ENCODE measurements around the gene PHYKPL.

PHYKPL gene

GRCh38 chr5:178214160-178214803, 18.3 kb downstream of the PHYKPL start:
- peaks cover 89% of the 10 kb centered on the region for H3K36me3 ChIP-seq (ENCODE audit: insufficient read depth, low read length)
- peaks cover 18% of the 10 kb centered on the region for H3K4me1 ChIP-seq (ENCODE audit: insufficient read depth, low read length, severe bottlenecking)
- H3K9me3 ChIP-seq (ENCODE audit: low read length), result no peaks in the 10 kb centered on the region
- H3K27me3 ChIP-seq (ENCODE audit: insufficient read depth, low read length), result no peaks in the 10 kb centered on the region
- H3F3A ChIP-seq (ENCODE audit: insufficient read depth, low read length), result 0 out of 2 replicates have a peak, but pooled peaks cover 10% of the 10 kb centered on the region
- H3K4me2 ChIP-seq (ENCODE audit: low read length), result no peak overlapping the region
- no peak overlapping the region for H3K9ac ChIP-seq (ENCODE audit: low read length)
- H3K4me3 ChIP-seq (ENCODE audit: low read depth, low read length, poor library complexity, severe bottlenecking), result no peak overlapping the region
- H4K20me1 ChIP-seq (ENCODE audit: insufficient read depth, low read length), result no peaks in the 10 kb centered on the region
- H2AFZ ChIP-seq (ENCODE audit: low read length), result no peak overlapping the region
- H3K9me2 ChIP-seq (ENCODE audit: low read depth, low read length), result no peaks in the 10 kb centered on the region
- no peak for TF ChIP-seq CTCF (IDR thresholded peaks at IDR 0.05; ENCODE audit: low read length)
- no peak for TF ChIP-seq EZH2 (IDR thresholded peaks at IDR 0.05; ENCODE audit: borderline replicate concordance, low read length)
- H3K79me2 ChIP-seq (ENCODE audit: insufficient read depth, low read length), result no peaks in the 10 kb centered on the region
- H3K27ac ChIP-seq (ENCODE audit: low read depth, low read length, poor library complexity, severe bottlenecking), result peak overlapping the region; percentile 53

GRCh38 chr5:178213748-178214151, 18.9 kb downstream of the PHYKPL start:
- 0 out of 2 replicates have a peak, but pooled peaks cover 10% of the 10 kb centered on the region for H3F3A ChIP-seq (ENCODE audit: insufficient read depth, low read length)
- H3K27ac ChIP-seq (ENCODE audit: low read depth, low read length, poor library complexity, severe bottlenecking), result peak overlapping the region; percentile 53
- no peaks in the 10 kb centered on the region for H3K27me3 ChIP-seq (ENCODE audit: insufficient read depth, low read length)
- H3K9me3 ChIP-seq (ENCODE audit: low read length), result no peaks in the 10 kb centered on the region
- no peaks in the 10 kb centered on the region for H4K20me1 ChIP-seq (ENCODE audit: insufficient read depth, low read length)
- H3K9ac ChIP-seq (ENCODE audit: low read length), result no peak overlapping the region
- H3K79me2 ChIP-seq (ENCODE audit: insufficient read depth, low read length), result no peaks in the 10 kb centered on the region
- no peak overlapping the region for H3K4me3 ChIP-seq (ENCODE audit: low read depth, low read length, poor library complexity, severe bottlenecking)
- peaks cover 93% of the 10 kb centered on the region for H3K36me3 ChIP-seq (ENCODE audit: insufficient read depth, low read length)
- H3K4me2 ChIP-seq (ENCODE audit: low read length), result no peak overlapping the region
- peaks cover 21% of the 10 kb centered on the region for H3K4me1 ChIP-seq (ENCODE audit: insufficient read depth, low read length, severe bottlenecking)
- TF ChIP-seq CTCF (IDR thresholded peaks at IDR 0.05; ENCODE audit: low read length) (no peak), EZH2 (IDR thresholded peaks at IDR 0.05; ENCODE audit: borderline replicate concordance, low read length) (no peak)
- no peaks in the 10 kb centered on the region for H3K9me2 ChIP-seq (ENCODE audit: low read depth, low read length)
- no peak overlapping the region for H2AFZ ChIP-seq (ENCODE audit: low read length)

- no peaks in the 10 kb centered on the region for H4K20me1 ChIP-seq (ENCODE audit: insufficient read depth, low read length)
- H3K4me2 ChIP-seq (ENCODE audit: low read length), result no peak overlapping the region
- H3K4me3 ChIP-seq (ENCODE audit: low read depth, low read length, poor library complexity, severe bottlenecking), result no peak overlapping the region
- H2AFZ ChIP-seq (ENCODE audit: low read length), result no peak overlapping the region
- H3K9me3 ChIP-seq (ENCODE audit: low read length), result no peaks in the 10 kb centered on the region
- 0 out of 2 replicates have a peak, but pooled peaks cover 10% of the 10 kb centered on the region for H3F3A ChIP-seq (ENCODE audit: insufficient read depth, low read length)
- no peaks in the 10 kb centered on the region for H3K27me3 ChIP-seq (ENCODE audit: insufficient read depth, low read length)
- no peak for TF ChIP-seq EZH2 (IDR thresholded peaks at IDR 0.05; ENCODE audit: borderline replicate concordance, low read length)
- no peak for TF ChIP-seq CTCF (IDR thresholded peaks at IDR 0.05; ENCODE audit: low read length)
- no peak overlapping the region for H3K9ac ChIP-seq (ENCODE audit: low read length)
- peaks cover 93% of the 10 kb centered on the region for H3K36me3 ChIP-seq (ENCODE audit: insufficient read depth, low read length)
- H3K27ac ChIP-seq (ENCODE audit: low read depth, low read length, poor library complexity, severe bottlenecking), result peak overlapping the region; percentile 53
- H3K4me1 ChIP-seq (ENCODE audit: insufficient read depth, low read length, severe bottlenecking), result peaks cover 26% of the 10 kb centered on the region
- peaks cover 5% of the 10 kb centered on the region; the same call in 1 of the 2 replicates for H3K79me2 ChIP-seq (ENCODE audit: insufficient read depth, low read length)
- no peaks in the 10 kb centered on the region for H3K9me2 ChIP-seq (ENCODE audit: low read depth, low read length)
These were observed 19.6 kb downstream of the PHYKPL start for GRCh38 chr5:178213003-178213461.
